ENCODE results near the gene NEMP2.
A peak's percentile ranks its signal among the peaks of the same experiment; 100 is the strongest.
"Not testable (repeated sequence)": the region's sequence is repeated elsewhere in the genome, so short reads cannot be mapped to it uniquely, and the experiment has no call there.

NEMP2 gene

GRCh38 chr2:190486037-190486623 is 48.4 kb downstream of the NEMP2 start:
- DNase-seq: no peak

GRCh38 chr2:190482451-190482850 is 52.1 kb downstream of the NEMP2 start:
- DNase-seq: no peak

- DNase-seq: no peak
Observed at GRCh38 chr2:190481339-190481738, 53.2 kb downstream of the NEMP2 start.

- DNase-seq: no peak
Observed at GRCh38 chr2:190478572-190479195, 55.8 kb downstream of the NEMP2 start.

- DNase-seq: no peak
Observed at GRCh38 chr2:190477661-190478454, 56.7 kb downstream of the NEMP2 start.

- DNase-seq: no peak
Observed at GRCh38 chr2:190470256-190470826, 64.2 kb downstream of the NEMP2 start.

GRCh38 chr2:190469771-190470170 is 64.8 kb downstream of the NEMP2 start:
- DNase-seq: no peak

- peak; percentile 95 for DNase-seq
Observed at GRCh38 chr2:190468814-190469569, 65.5 kb downstream of the NEMP2 start.

- DNase-seq: not testable (repeated sequence)
Observed at GRCh38 chr2:190468354-190468753, 66.2 kb downstream of the NEMP2 start.

- no peak for DNase-seq
Observed at GRCh38 chr2:190467575-190468083, 66.9 kb downstream of the NEMP2 start.

- DNase-seq: no peak
Observed at GRCh38 chr2:190466819-190467446, 67.6 kb downstream of the NEMP2 start.

- DNase-seq: no peak
Observed at GRCh38 chr2:190465060-190465459, 69.5 kb downstream of the NEMP2 start.

- DNase-seq: no peak
Observed at GRCh38 chr2:190462611-190463010, 71.9 kb downstream of the NEMP2 start.

- DNase-seq: no peak
Observed at GRCh38 chr2:190462181-190462580, 72.3 kb downstream of the NEMP2 start.

GRCh38 chr2:190460487-190460886 is 74.0 kb downstream of the NEMP2 start:
- no peak for DNase-seq

GRCh38 chr2:190459881-190460280 is 74.6 kb downstream of the NEMP2 start:
- no peak for DNase-seq

GRCh38 chr2:190458352-190459107 is 76.0 kb downstream of the NEMP2 start:
- no peak for DNase-seq

GRCh38 chr2:190457256-190457655 is 77.3 kb downstream of the NEMP2 start:
- DNase-seq: no peak

GRCh38 chr2:190456833-190457232 is 77.7 kb downstream of the NEMP2 start:
- no peak for DNase-seq

GRCh38 chr2:190455358-190456095 is 79.0 kb downstream of the NEMP2 start:
- no peak for DNase-seq

GRCh38 chr2:190454795-190455194 is 79.7 kb downstream of the NEMP2 start:
- DNase-seq: no peak

All from HCEC 1CT (cell line).